ENCODE results near the gene VPS37B.

Gene VPS37B

DNA sequence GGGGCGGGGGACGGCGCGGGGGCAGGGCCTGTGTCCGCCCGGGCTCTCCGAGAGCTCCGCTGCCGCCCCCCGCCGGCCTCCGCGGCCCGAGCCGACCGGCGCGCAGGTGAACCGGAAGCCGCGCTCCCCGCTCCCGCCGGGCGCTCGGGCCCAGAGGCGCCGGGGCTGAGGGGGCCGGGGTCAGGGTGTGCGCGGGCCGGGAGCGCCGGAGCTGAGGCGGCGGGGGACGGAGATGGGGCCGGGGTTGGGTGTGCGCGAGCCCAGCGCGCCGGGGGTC is 60.2 kb downstream of the VPS37B start:
- ChIA-PET CTCF (no interaction called here), POLR2A (interaction anchor here (1.1 kb wide), 1 partner anchor 131 kb away, joined by 4 read pairs; the partner anchor contains the start of gene ABCB9)
- DNase-seq (ENCODE audit: low read depth, low spot score) = no peak
- peak overlapping the region; percentile 63 for H3K4me3 ChIP-seq (ENCODE audit: low read depth, low read length)
- TF ChIP-seq CTCF (IDR thresholded peaks at IDR 0.05; ENCODE audit: insufficient read depth, low read length, missing control alignments) = no peak

DNA sequence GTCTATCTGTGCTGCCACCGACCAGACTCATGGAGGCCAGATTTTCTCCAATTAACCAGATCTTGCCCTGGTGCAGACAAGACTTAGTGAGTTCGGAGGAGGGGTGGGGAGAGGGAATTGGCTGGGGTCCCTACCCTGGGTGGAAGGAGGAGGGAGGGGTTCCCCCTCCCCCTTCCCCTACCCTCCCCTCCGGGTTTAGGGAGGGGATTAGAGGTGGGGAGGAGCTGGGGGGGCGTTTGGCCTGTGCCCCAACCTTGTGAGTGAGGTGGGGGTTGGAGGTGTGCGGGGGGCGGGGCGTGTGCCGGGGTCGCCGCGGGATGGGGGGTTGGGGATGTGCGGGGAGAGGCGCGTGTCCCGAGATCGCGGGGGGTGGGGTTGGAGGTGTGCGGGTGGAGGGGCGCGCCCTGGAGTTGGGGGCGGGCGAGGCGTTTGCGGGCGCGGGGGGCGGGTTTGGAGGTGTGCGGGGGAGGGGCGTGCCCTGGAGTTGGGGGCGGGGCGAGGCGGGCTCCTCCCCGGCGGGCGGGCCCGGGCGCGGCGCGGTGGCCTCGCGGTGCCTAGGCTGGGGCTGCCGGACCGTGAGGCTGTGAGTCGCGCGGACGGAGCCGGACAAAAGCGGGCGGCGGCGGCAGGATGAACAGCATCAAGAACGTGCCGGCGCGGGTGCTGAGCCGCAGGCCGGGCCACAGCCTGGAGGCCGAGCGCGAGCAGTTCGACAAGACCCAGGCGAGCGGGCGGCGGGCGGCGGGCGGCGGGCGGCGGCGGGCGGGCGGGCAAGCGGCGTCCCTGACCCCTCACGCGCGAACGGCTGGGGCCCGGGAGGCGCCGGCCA is 60.8 kb downstream of the VPS37B start, which contains the start of gene HIP1R:
TSS of gene HIP1R (plus strand) at position 537 of the 829 bp plus-strand sequence. CDS start at position 631, 94 bp downstream.
- DNase-seq (ENCODE audit: low read depth, low spot score) = no peak
- H3K4me3 ChIP-seq (ENCODE audit: low read depth, low read length) = peak within 1 kb of the TSS; percentile 63
- CTCF ChIA-PET = interaction anchor here (0.9 to 1.2 kb wide), 2 partner anchors 9 to 42 kb away, joined by 3 to 4 read pairs; no protein-coding TSS in a partner anchor
- POLR2A ChIA-PET = interaction anchor here (0.5 to 1.1 kb wide), 2 partner anchors 9 to 131 kb away, joined by 3 to 4 read pairs; partner anchors contain the start of gene ABCB9
- no peak for TF ChIP-seq CTCF (IDR thresholded peaks at IDR 0.05; ENCODE audit: insufficient read depth, low read length, missing control alignments)

GRCh38 chr12:122834104-122834920 is 61.6 kb downstream of the VPS37B start:
- POLR2A ChIA-PET = interaction anchor here (0.5 kb wide), 1 partner anchor 8 kb away, joined by 3 read pairs; no protein-coding TSS in a partner anchor
- CTCF ChIA-PET = interaction anchor here (0.9 to 3.0 kb wide), 6 partner anchors 8 to 196 kb away, joined by 3 to 20 read pairs (median 4); no protein-coding TSS in a partner anchor
- no peak for TF ChIP-seq CTCF (IDR thresholded peaks at IDR 0.05; ENCODE audit: insufficient read depth, low read length, missing control alignments)
- DNase-seq (ENCODE audit: low read depth, low spot score) = no peak
- H3K4me3 ChIP-seq (ENCODE audit: low read depth, low read length) = peak overlapping the region; percentile 63

DNA sequence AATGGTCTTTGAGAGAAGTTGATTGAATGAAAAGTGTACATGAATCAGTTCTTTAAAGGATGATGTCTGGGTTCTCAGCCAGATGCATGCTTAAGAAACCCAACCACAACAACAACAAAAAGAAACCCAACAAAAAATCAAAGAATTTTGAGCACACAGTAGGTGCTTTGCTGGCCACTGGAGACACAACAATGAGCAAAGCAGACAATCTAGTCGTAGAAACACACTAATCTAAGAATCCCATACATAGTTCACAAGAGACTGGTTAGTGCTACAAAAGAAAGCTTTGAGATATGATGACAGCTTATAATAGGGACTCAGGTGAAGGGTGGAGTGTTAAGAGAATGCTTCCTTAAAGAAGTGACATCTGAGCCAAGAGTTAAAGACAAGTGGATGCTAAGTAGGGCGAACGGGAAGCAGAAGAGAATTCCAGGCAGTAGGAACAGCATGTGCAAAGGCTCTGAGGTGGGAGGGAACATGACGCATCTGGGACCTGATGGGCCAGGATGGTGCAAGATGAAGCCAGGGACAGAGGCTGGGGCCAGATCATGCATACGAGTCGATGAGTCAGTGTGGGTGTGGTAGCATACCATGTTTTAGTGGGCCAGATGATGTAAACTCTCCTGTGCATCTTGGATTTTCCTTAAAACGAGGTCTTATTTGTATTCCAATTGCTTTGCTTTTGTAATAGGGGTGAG is 65.3 kb downstream of the VPS37B start:
- TF ChIP-seq CTCF (IDR thresholded peaks at IDR 0.05; ENCODE audit: insufficient read depth, low read length, missing control alignments) = no peak
- DNase-seq (ENCODE audit: low read depth, low spot score) = no peak
- H3K4me3 ChIP-seq (ENCODE audit: low read depth, low read length) = no peak overlapping the region
- CTCF ChIA-PET = interaction anchor here (1.2 to 1.4 kb wide), 2 partner anchors 37 to 122 kb away, joined by 5 to 6 read pairs; no protein-coding TSS in a partner anchor
- POLR2A ChIA-PET = no interaction called here

DNA sequence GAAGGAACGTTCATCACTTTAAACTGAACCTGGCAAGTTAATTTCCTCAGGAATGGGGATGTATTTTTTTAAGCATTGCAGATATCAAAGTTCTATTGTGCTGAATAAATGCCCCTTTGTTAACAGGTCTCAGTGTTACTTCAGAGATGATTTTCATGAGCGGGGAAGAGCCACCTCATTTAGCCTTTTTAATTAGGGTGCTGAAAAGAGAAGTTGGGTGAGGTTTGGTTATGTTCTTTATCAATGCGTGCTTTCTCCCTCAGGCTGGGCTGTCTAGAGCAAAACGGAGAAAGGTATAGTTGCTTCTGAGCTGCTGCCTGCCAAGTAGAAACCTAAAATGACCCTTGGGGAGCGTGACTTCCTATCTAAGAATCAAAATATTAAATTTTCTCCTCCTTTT is 68.7 kb downstream of the VPS37B start:
- H3K4me3 ChIP-seq (ENCODE audit: low read depth, low read length) = no peak overlapping the region
- ChIA-PET CTCF (interaction anchor here (1.2 to 2.7 kb wide), 4 partner anchors 21 to 33 kb away, joined by 3 to 30 read pairs (median 4); no protein-coding TSS in a partner anchor), POLR2A (no interaction called here)
- TF ChIP-seq CTCF (IDR thresholded peaks at IDR 0.05; ENCODE audit: insufficient read depth, low read length, missing control alignments) = no peak
- DNase-seq (ENCODE audit: low read depth, low spot score) = no peak

Measured in AG04449 (cell line).